ENCODE measurements around the gene PFDN5.

Gene PFDN5

DNA sequence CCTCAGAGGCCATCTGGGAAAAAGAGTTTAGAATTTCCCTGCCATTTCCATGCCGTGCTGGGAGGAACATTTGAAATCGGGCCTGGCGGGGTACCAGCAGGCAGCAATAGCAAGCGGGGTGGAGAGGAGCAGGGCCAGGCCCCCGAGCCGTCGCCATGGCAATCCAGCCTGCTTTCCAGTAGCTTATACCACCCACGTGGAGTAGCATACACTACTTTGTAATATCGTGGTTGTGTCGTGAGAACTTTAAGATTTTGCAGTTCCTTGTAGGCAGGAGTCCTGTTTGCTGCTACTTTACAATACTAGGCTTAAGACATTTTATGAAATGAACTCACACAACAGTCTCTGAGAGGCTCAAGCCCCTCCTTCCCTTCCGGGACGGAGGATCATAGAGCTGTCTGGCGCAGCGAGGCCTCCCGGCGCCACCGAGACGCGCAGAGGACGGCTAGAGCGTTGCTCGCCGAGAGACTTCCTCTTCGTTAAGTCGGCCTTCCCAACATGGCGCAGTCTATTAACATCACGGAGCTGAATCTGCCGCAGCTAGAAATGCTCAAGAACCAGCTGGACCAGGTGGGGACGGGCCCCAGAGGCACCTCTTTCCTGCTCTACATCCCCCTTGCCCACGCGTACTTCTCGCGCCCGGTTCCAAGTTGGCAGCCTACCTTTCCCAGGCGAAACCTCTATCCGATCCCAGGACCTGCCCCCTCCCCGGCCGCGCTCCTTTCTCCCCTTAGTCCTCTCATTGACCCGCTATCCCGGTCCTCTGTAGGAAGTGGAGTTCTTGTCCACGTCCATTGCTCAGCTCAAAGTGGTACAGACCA is at the start of gene PFDN5:
Gene PFDN5 (plus strand): TSS at position 473 of the 821 bp plus-strand sequence. CDS start 26 bp downstream, at position 499.
- peak; percentile 72 for DNase-seq

DNA sequence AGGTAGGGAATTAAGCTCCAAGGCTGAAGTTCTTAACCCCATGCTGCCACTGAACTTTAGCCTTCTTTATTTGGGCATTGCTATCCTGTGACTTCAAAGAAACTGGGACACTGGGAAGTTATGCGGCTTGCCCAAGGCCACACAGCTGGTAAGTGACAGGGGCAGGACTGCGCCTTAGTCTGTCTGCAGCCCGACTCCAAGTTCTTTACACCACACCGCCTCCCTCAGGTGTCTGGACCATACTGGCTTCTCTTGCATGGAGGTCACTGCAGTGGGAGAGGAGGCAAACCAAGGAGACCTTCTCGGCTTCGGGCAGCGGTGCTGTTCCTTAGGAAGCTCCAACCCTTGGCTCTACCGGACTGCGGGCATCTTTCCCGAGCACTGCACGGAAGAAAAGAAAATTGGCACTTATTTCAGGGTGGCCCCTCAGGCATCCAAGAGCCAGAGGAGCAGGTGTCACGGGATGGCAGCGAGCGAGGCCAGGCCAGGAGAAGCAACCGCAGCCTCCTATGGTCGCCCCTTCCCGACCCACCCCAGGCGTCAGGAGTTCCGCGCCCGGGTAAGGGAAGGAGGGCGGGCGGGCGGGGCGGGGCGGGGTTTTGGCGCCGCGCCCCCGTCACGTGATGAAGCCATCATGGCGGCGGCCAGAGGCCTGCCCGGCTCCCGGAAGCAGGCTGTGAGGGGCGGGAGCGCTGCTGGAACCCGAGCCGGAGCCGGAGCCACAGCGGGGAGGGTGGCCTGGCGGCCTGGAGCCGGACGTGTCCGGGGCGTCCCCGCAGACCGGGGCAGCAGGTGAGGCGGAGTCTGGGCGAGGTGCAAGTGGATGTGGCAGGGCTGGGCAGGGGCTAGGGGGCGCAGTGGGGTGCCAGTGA is 43.6 kb upstream of the PFDN5 start:
- peak; percentile 43 for DNase-seq

DNA sequence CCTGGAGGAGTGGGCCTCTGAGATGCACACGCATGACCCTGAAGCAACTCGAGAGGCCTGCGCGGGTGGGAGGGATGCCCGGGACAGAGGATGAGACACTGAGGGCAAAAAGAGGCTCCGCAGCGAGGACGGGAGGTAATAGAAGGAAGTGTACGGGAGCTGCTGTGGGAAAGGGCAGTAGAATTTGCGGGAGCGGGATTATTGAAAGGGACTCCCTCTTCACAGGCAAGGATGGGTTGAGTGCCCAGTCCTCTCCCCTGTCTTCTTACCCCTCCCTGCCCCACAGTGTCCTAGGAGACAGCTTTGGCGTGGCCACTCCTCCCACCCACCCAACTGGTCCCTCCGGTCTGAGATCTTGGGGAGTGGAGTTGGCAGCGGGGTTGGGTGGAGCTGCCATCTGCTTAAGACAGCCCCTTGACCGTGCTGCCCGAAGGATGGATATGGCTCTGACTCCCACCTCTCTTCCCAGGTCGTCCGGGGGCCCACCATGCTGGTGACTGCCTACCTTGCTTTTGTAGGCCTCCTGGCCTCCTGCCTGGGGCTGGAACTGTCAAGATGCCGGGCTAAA is 42.9 kb upstream of the PFDN5 start:
- DNase-seq: no peak

DNA sequence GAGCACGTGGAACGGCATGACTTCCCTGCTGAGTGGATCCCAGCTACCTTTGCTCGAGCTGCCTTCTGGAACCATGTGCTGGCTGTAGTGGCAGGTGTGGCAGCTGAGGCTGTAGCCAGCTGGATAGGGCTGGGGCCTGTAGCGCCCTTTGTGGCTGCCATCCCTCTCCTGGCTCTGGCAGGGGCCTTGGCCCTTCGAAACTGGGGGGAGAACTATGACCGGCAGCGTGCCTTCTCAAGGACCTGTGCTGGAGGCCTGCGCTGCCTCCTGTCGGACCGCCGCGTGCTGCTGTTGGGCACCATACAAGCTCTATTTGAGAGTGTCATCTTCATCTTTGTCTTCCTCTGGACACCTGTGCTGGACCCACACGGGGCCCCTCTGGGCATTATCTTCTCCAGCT is 42.0 kb upstream of the PFDN5 start:
- no peak for DNase-seq

DNA sequence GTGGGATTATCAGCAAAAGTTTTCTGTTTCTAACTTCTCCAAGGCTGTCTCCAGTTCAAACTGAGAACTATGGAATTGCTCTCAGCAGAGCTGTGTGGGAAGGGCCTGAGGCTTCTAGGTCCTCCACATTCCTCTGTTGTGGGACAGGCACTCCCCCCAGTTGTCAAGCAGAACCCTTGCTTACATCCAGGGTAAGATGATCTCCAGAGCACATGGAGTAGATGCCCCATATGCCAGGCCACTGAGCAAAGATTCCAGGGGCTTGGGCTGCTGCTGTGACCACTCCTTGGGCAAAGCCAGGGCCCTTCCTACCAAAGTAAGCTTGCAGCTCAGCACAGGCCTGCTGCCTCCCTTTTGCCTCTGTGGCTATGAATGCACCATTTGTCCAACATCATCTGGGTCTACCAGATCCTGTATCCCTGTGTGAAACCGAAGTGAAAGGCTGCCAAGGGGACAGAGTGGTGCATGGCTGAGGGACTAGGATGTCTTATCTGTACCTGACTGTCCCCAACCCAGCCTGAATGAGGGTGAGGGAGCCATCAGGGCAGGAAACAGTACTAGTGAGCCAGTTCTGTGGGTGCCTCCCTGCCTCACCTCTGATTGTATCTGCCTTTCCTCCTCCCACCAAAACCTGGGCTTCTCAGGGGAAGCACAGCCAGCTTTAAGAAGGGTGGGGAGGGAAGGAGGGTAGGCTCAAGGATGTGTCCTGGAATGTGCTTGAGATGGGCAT is 40.4 kb upstream of the PFDN5 start:
- no peak for DNase-seq

DNA sequence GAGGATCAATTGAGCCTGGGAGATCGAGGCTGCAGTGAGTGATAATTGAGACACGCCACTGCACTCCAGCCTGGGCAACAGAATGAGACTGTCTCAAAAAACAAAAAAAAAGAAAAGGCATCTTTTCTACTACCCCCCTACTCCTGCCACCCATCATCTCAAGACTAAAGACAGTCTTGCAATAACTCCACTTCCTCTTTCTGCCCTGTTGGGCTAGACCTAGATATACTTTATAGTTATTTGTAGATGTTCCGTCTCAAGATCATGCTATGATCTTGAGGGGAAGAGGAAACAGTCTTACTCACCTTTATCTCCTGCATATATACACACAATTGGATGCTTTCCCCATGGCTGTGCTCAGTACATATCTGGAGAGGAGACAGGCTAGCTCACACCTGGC is 39.3 kb upstream of the PFDN5 start:
- peak; percentile 60 for DNase-seq

DNA sequence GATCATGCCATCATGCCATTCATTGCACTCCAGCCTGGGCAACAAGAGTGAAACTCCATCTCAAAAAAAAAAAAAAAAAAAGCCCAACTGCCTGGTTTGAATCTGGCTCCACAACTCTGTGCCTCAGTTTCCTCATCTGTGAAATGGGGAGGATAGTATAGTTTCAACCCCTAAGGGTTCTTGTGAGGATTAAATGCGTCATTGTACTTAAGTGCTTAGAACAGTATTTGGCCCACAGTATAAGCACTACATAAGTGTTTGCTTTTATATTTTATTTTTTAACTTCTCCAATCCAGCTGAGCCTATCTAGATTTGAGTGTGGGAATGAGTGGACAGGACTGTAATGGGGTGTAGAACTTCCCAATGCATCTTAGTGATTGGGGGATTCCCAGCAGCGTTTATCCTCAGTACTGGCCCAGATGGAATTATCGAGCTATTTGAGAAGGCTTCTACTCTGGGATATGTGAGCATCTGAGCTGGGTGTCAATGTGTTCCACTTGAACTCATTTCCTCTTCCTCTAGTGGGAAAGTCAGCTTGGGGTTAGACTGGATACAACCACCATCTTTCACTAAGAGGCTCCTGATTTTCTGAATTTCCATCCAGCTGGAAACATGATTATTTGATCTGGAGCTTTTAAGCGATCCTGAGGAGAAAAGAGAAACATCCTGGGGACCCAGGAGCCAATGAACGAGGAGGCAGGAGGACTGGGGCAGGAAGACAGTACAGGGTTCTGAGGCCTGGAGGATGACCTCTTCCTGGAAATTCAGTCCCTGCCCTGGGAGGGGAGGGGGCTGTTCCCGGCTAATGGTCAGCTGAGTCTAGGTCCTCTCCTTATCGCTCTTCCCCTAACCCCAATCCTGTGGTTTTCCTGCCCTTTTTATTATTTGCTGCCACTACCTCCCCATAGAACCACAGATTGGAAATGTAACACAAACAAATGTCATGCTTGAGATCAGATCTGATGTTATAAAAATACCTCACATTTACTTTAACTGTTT is 36.5 kb upstream of the PFDN5 start:
- no peak for DNase-seq

DNA sequence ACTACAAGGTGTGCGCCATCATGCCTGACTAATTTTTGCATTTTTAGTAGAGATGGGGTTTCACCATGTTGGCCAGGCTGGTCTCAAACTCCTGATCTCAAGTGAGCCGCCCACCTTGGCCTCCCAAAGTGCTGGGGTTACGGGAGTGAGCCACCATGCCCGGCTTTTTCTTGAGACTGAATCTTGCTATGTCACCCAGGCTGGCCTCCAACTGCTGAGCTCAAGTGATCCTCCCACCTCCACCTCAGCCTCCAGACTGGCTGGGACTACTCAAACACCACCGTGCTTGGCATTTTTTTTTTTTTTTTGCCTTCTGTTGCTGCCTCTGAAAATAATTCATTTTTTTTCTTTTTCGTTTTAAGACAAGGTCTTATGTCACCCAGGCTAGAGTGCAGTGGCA is 35.5 kb upstream of the PFDN5 start:
- DNase-seq: no peak

DNA sequence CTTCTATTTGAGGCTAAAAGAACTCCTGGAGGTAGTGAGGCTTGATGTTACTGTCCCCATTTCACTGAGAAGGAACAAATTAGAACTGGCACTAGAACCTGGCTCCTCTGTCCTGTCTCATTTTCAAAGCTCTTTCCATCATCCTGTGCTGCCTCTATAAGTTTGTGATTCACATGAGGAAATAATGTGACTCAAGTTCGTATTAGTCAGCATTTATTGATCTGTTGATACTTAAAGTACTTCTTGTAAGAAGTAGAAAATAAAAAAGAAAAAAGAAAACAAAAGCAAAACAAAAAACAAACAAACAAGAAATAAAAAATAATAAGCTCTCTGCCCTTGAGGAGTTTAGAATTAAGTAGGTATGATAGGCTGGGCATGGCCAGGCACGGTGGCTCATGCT is 29.6 kb upstream of the PFDN5 start:
- no peak for DNase-seq

DNA sequence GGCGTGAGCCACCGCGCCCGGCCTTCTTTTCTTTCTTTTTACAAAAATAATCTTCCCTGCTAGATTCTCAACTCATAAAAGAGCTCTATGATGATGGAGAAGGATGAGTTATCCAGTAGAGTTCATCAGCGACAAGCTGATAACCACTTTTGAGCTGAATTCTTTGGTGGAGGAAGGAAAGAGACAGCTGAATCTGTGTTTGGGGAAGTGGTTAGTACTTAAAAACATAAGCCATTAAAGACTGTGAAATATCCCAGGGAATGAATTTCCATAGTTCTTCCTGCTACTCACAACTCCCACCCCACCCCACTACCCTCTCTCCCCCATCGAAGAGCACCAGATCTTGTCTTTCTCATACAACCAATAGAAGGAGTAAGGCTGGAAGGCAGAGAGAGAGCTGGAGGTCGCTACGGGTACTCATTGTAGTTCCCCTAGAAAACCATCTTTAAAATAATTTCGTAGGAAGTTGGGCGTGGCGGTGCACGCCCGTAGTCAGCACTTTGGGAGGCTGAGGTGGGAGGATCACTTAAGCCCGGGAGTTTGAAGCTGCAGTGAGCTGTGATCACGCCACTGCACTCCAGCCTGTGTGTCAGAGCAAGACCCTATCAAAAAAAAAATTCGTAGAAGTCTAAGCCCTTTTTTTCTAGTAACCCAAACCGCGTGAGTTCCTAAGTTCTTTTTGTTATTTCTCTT is 27.9 kb upstream of the PFDN5 start:
- no peak for DNase-seq

DNA sequence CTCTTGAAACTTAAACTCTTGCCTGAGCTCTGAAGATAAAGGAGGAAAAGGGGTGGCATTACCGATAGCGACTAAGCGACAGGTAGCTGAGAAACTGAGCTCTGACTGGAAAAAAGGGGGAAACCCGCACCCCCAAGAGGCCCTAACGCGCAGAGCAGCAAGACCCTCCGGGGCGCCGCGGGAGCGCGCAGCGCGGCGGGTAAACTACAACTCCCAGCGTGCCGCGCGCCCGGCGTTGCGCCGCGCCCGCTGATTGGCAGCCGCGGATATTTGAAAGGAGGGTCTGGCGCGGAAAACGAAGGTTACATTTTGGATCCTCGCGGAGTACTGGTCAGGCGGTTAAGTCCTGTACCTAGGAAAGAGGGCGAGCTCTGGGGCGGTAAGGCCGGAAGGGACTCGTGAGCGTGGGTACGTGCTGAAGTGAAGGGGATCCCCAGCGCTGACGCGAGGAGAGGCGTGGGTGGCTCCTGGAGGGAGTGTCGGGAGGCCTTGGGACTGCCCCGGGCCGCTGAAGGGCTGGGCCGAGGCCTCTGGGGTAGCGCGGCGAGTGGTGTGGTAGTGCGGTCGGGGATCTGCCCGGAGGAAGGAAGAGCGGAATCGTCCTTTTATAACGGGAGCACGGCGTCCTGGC is 27.2 kb upstream of the PFDN5 start, which contains the start of gene ESPL1:
Gene ESPL1 (plus strand): TSS at position 301 of the 631 bp plus-strand sequence. CDS start 468 bp downstream, outside the sequence.
- peak; percentile 39 for DNase-seq

DNA sequence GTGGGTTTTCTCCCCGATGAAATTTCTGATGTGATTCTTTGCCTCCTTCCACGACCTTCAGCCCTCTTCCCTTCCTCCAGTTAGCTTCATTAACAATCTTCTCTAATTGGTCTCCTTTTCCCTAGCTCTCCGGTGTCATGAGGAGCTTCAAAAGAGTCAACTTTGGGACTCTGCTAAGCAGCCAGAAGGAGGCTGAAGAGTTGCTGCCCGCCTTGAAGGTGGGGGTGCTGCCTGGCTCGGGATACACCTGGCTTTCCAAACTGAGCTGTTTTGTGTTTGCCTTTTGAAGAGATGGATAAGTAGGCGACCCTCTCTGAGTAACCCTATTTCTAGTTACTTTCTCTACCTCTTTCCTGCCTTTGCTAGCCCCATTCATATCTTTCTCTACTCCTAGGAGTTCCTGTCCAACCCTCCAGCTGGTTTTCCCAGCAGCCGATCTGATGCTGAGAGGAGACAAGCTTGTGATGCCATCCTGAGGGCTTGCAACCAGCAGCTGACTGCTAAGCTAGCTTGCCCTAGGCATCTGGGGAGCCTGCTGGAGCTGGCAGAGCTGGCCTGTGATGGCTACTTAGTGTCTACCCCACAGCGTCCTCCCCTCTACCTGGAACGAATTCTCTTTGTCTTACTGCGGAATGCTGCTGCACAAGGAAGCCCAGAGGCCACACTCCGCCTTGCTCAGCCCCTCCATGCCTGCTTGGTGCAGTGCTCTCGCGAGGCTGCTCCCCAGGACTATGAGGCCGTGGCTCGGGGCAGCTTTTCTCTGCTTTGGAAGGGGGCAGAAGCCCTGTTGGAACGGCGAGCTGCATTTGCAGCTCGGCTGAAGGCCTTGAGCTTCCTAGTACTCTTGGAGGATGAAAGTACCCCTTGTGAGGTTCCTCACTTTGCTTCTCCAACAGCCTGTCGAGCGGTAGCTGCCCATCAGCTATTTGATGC is 26.4 kb upstream of the PFDN5 start:
- no peak for DNase-seq

DNA sequence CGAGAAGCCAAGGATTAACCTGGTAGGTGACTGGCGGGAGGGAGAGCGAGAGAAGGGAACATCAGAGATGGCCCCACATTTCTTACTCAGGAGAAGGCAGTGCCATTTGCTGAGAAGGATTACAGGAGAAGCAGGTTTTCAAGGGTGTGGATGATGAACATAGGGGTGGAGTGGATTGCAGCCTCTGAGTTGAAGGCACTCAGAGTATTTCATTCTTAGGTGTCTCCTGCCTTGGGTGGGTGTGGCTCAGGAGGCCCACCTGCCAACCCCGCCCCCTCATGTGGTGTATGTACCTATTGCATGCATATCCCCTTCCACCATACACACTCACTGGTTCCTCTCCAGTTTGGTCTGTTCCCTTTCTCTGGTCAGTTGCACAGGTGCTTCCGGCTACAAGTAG is 20.9 kb upstream of the PFDN5 start:
- no peak for DNase-seq

DNA sequence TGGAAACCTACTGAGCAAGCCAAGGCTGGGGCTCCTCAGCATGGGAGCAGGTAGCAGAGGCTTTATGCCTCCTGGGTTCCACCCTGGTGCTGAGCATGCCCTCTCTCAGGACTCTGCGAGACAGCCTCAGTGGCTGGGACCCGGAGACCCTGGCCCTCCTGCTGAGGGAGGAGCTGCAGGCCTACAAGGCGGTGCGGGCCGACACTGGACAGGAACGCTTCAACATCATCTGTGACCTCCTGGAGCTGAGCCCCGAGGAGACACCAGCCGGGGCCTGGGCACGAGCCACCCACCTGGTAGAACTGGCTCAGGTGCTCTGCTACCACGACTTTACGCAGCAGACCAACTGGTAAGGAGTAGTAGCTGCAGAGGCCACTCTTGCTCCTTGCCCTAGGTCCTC is 18.8 kb upstream of the PFDN5 start:
- no peak for DNase-seq

DNA sequence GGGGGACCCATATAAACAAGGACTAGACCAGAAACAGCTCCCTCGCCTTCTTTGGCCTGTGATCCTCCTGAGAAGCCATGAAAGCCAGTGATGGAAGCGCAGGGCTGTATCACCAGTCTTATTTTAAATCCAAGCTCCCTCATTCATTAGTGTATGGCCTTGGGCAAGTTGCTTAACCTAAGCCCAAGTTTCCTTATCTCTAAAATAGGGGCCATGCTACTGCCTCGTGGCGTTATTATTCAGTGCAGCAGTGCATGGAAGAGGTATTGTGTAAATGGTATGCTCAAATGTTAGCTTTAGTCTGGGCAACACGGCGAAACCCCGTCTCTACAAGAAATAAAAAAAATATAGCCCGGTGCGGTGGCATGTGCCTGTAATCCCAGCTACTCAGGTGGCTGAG is 17.4 kb upstream of the PFDN5 start:
- no peak for DNase-seq

DNA sequence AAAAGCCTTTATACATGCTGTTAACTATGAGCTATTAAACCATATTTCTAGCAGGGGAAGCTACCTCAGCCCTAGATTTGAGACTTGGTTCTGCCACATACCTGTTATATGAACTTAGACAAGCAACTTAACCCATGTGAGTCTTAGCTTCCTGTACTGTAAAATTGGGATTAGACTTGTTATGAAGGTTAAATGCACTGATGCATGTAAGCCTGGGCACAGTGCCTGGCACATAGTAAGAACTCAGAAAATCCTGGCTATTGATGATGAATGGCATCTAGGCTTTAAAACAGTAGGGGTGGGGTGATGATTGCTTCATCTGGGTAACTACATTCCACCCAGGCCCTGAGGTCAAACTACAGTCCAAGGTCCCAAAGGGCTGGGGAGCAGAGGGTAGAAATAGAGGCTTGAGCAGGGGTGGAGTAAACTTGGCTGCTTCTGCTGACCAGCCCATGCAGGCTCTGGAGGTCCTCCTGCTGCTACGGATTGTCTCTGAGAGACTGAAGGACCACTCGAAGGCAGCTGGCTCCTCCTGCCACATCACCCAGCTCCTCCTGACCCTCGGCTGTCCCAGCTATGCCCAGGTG is 16.0 kb upstream of the PFDN5 start:
- no peak for DNase-seq

DNA sequence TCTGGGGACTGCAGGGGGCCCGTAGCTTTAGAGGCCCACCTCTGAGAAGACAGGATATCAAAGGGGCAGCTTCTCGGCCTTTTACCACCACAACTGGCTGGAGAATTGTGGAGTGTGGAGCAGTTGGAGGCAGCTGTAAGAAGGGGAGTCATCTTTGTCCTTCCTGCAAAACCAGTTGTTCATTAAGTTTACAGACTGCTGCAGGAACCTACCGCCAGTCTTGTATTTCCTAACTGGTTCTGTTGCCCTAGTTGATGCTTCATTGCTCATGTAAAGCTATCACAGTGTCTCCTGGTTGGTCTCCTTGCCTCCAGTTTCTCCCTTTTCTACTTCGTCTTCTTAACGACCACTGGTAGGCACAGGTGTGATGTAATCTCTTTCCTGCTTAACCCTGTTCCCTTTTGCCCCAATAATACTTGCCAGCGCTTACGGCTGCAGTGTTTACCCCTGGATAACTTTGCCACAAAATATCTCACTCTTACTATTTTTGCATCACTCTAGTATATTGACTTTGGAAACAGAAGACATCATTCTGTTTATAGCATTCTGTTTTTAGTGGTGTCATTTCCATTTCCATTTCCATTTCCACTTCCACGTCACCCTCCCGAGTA is 15.3 kb upstream of the PFDN5 start:
- no peak for DNase-seq

DNA sequence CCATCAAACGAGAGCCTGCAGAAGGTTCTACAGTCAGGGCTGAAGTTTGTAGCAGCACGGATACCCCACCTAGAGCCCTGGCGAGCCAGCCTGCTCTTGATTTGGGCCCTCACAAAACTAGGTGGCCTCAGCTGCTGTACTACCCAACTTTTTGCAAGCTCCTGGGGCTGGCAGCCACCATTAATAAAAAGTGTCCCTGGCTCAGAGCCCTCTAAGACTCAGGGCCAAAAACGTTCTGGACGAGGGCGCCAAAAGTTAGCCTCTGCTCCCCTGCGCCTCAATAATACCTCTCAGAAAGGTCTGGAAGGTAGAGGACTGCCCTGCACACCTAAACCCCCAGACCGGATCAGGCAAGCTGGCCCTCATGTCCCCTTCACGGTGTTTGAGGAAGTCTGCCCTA is 8.9 kb upstream of the PFDN5 start:
- no peak for DNase-seq

All from GF-D8 (cell line).